Gastrocnemius medialis (tissue), 4 donors: ENCODE data around the gene FOCAD.

Experiments
- POLR2A ChIP-seq, 2 donors: fragments of 450-650 bp; IDR thresholded peaks; one replicate each; pipeline ENCODE4 v1.6.1; 2017; ENCODE audit warnings: antibody characterized with exemption in 2 of 2, mild to moderate bottlenecking in 2 of 2, moderate library complexity in 2 of 2
- TF ChIP-seq, protein P1 (sequence below), 5 experiments: fragments of 450-650 bp in 3 of 5; fragments of 200-600 bp in 2 of 5; sonication (generic) in 2 of 5; IDR thresholded peaks in 4 of 5; conservative IDR thresholded peaks in 1 of 5; 1 replicate in 4 of 5; 2 replicates in 1 of 5; pipeline ENCODE4 v1.5.1; 2016 to 2019; ENCODE audit warnings: antibody characterized with exemption in 5 of 5, mild to moderate bottlenecking in 3 of 5, moderate library complexity in 3 of 5

DNA sequence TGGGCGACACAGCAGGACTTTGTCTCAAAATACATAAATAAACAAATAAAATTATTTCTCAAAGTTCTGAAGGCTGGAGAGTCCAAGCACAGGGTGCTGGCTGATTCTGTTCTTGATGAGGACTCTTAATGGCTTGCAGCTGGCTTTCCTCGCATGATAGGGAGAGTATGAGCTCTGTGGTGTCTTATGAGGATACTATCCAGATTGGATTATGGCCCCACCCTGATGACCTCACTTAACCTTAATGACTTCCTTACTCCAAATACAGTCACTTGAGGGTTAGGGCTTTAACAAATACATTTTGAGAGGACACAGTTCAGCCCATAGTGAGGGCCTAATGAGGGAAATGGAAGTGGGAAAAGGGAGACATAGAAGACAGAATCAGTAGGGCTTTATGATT, 87.7 kb downstream of the FOCAD start:
- TF ChIP-seq, protein P1, sequence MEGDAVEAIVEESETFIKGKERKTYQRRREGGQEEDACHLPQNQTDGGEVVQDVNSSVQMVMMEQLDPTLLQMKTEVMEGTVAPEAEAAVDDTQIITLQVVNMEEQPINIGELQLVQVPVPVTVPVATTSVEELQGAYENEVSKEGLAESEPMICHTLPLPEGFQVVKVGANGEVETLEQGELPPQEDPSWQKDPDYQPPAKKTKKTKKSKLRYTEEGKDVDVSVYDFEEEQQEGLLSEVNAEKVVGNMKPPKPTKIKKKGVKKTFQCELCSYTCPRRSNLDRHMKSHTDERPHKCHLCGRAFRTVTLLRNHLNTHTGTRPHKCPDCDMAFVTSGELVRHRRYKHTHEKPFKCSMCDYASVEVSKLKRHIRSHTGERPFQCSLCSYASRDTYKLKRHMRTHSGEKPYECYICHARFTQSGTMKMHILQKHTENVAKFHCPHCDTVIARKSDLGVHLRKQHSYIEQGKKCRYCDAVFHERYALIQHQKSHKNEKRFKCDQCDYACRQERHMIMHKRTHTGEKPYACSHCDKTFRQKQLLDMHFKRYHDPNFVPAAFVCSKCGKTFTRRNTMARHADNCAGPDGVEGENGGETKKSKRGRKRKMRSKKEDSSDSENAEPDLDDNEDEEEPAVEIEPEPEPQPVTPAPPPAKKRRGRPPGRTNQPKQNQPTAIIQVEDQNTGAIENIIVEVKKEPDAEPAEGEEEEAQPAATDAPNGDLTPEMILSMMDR (IDR thresholded peaks at IDR 0.05 in 4 of 5, conservative IDR thresholded peaks at IDR 0.05 in 1 of 5) = no peak
- TF ChIP-seq POLR2A (IDR thresholded peaks at IDR 0.05) = no peak
